ENCODE results near the gene RASAL2. TPM values are rescaled to one million over a fixed set of nuclear protein-coding genes. Genes with fewer than 3 reads are reported as not detected.
"Not testable (repeated sequence)": the region's sequence is repeated elsewhere in the genome, so short reads cannot be mapped to it uniquely, and the experiment has no call there.

RASAL2 gene
- total and polyA plus RNA-seq, 5 donors: 6.9 to 34.3 (median 28.4) TPM

DNA sequence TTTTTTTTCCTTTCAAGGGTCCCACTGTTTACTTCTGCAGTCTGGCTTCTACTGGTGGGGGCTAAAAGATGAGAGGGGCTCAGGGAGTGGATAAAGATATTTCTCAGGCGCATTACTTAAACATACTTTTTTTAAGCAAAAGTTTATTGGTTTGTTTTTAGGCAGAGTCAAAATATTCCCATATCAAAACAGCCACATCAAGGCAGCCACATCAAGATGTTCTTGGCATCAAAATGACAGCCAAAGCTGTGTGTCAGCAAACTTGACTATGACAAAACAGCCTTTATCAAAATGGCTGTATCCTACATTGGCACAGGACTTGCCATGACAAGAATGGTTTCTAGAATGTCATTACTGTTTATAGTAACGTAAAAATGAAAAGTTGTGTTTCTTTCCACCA is 22.1 kb upstream of the RASAL2 start:
- no peaks in the 10 kb centered on the region for H3K27me3 ChIP-seq (ENCODE audit: control insufficient read depth, insufficient read depth)
- intact Hi-C loops (cut with DNase I): no loop called here
- H3K4me3 ChIP-seq (ENCODE audit: low read length): no peak overlapping the region
- ATAC-seq (no peak), DNase-seq (no peak)
- no peaks in the 10 kb centered on the region for H3K4me1 ChIP-seq (ENCODE audit: control insufficient read depth, insufficient read depth, low read length)
- WGBS: 91% methylated on average over 2 of the region's 2 CpGs
- H3K9me3 ChIP-seq (ENCODE audit: control insufficient read depth, low read length): no peaks in the 10 kb centered on the region
- H3K27ac ChIP-seq (ENCODE audit: low read length): no peak overlapping the region

DNA sequence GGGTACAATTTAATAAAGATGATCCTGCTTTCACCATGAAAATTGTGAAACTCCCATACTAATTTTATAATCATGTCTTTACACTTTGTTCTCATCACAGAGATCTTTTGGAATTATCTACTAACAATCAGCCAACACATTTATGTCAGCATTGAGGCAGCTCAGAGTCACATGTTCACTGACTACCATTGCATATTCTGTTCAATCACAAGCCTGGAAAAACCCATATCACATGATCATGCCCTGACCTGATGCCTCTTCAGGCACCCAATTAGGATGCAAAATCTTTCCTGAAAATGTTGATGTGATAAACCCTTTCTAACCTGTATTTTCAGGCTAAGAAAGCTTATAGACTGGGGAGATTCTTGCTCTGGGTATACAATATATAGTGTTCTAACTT is 21.6 kb upstream of the RASAL2 start:
- intact Hi-C loops (cut with DNase I): no loop called here
- no peak overlapping the region for H3K4me3 ChIP-seq (ENCODE audit: low read length)
- H3K4me1 ChIP-seq (ENCODE audit: control insufficient read depth, insufficient read depth, low read length): no peaks in the 10 kb centered on the region
- DNase-seq (no peak), ATAC-seq (no peak)
- H3K27me3 ChIP-seq (ENCODE audit: control insufficient read depth, insufficient read depth): no peaks in the 10 kb centered on the region
- H3K27ac ChIP-seq (ENCODE audit: low read length): no peak overlapping the region
- no peaks in the 10 kb centered on the region for H3K9me3 ChIP-seq (ENCODE audit: control insufficient read depth, low read length)

DNA sequence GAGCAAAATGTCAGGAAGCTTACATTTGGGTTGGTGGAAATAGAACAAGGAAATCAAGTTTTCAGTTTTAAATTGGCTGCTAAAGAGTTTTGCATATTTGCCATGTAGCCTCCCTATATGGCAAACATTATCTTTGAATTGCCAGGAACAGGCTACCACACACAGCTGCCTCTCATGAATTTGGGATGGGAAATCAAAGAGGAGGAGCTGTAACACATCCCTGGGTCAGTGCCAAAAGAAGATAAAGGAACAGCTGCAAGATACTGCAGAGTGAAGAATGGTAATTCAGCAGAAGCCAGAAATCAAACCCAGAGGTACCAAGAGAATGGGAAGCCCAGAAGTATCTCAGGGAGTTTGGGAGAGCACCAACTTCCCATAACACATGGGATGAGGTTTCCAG is 18.6 kb upstream of the RASAL2 start:
- H3K9me3 ChIP-seq (ENCODE audit: control insufficient read depth, low read length): no peaks in the 10 kb centered on the region
- no peak for ATAC-seq
- H3K27ac ChIP-seq (ENCODE audit: low read length): no peak overlapping the region
- no peak for DNase-seq
- H3K4me1 ChIP-seq (ENCODE audit: control insufficient read depth, insufficient read depth, low read length): no peaks in the 10 kb centered on the region
- no peaks in the 10 kb centered on the region for H3K27me3 ChIP-seq (ENCODE audit: control insufficient read depth, insufficient read depth)
- H3K4me3 ChIP-seq (ENCODE audit: low read length): no peak overlapping the region
- intact Hi-C loops (cut with DNase I): no loop called here

DNA sequence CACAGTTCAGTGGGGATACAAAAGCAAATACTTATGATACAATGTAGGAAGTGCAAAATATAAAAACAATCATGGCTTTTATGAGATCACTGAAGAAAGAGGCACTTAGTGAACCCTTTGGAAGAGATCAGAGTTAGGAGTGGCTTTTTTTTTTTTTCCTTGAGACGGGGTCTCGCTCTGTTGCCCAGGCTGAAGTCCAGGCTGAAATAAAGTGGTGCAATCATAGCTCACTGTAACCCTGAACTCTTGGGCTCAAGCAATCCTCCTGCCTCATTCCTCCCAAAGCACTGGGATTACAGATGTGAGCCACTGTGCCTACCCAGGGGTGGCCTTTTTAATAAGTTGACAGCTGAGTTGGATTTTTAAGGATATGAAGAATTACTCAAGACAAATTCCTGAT is 17.3 kb upstream of the RASAL2 start:
- intact Hi-C loops (cut with DNase I): no loop called here

DNA sequence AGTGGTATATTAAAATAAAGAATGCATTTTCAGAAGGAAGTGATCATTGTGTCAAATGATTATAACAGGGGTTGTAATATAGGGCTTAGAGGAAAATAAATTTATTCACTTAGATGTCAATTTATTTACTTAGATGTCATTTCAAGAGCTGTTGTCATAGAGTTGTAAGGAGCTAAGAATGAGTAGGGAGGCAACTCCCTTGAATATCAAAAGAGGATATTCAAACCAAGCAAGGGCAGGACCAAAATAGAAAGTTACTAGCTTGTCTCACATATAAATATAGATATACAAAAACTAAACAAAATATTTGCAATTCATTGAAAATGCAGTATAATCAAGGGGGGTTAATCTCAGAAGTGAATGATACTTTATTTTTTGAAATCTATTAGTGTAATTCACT is 16.0 kb upstream of the RASAL2 start:
- Histone ChIP-seq H3K27me3 (ENCODE audit: control insufficient read depth, insufficient read depth) (no peaks in the 10 kb centered on the region), H3K9me3 (ENCODE audit: control insufficient read depth, low read length) (no peaks in the 10 kb centered on the region), H3K27ac (ENCODE audit: low read length) (no peak overlapping the region), H3K4me3 (ENCODE audit: low read length) (no peak overlapping the region), H3K4me1 (ENCODE audit: control insufficient read depth, insufficient read depth, low read length) (no peaks in the 10 kb centered on the region)
- intact Hi-C loops (cut with DNase I): no loop called here
- DNase-seq (no peak), ATAC-seq (no peak)

More for the DNA sequence above, 17.3 kb upstream of the RASAL2 start:
- ATAC-seq: no peak
- 85% methylated on average over 2 of the region's 2 CpGs for WGBS
- no peaks in the 10 kb centered on the region for H3K4me1 ChIP-seq (ENCODE audit: control insufficient read depth, insufficient read depth, low read length)
- DNase-seq: no peak
- H3K27ac ChIP-seq (ENCODE audit: low read length): no peak overlapping the region
- no peak overlapping the region for H3K4me3 ChIP-seq (ENCODE audit: low read length)
- H3K27me3 ChIP-seq (ENCODE audit: control insufficient read depth, insufficient read depth): no peaks in the 10 kb centered on the region
- H3K9me3 ChIP-seq (ENCODE audit: control insufficient read depth, low read length): no peaks in the 10 kb centered on the region

DNA sequence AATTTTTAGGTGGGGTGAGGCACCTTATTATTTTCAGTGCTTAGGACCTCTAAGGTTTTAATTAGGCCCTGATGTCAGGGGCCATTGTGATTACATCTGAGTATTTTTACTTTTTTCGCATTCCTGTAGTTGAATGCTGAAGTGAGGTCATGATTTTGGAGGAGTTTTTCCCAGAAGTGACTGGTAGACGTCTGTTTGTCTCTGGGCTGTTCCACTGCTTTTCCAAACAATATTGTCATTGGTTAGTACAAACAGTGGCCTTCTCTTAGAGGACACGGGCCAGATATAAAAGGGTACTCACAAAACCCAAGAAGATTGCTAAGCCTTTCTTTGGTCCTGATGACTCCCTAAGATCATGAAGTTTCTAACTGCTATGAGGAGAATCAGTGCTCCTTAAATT is 7.6 kb upstream of the RASAL2 start:
- peak; percentile 74 to 89 for ATAC-seq
- no peak overlapping the region for H3K27ac ChIP-seq (ENCODE audit: low read length)

DNA sequence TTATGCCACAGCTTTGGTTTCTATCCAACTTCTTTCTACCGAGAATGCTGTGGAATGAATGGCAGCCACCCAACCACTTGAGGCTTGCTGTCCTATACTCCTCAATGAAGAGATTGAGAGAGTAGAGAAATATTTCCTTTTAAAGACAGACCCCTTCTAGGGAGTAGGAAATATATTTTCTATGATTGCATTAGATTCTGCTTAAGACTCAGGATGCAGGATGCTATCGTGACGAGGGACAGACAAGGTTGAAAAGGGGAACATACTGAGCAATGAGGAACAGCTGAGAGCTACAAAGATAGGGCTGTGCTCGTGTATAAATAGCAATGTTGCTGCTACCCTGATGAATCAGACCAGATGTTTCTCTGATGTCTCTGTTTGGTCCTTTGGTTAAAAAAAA is 7.1 kb upstream of the RASAL2 start:
- DNase-seq: no peak
- Histone ChIP-seq H3K27me3 (ENCODE audit: control insufficient read depth, insufficient read depth) (no peaks in the 10 kb centered on the region), H3K4me1 (ENCODE audit: control insufficient read depth, insufficient read depth, low read length) (peaks cover 2% of the 10 kb centered on the region), H3K9me3 (ENCODE audit: control insufficient read depth, low read length) (no peaks in the 10 kb centered on the region), H3K27ac (ENCODE audit: low read length) (no peak overlapping the region), H3K4me3 (ENCODE audit: low read length) (no peak overlapping the region)
- WGBS: 29% methylated on average over 4 of the region's 4 CpGs
- intact Hi-C loops (cut with DNase I): no loop called here
- peak; percentile 74 to 81 for ATAC-seq

More for the DNA sequence above, 7.6 kb upstream of the RASAL2 start:
- no peak for DNase-seq
- Histone ChIP-seq H3K4me1 (ENCODE audit: control insufficient read depth, insufficient read depth, low read length) (peaks cover 2% of the 10 kb centered on the region), H3K27me3 (ENCODE audit: control insufficient read depth, insufficient read depth) (no peaks in the 10 kb centered on the region), H3K9me3 (ENCODE audit: control insufficient read depth, low read length) (no peaks in the 10 kb centered on the region), H3K4me3 (ENCODE audit: low read length) (no peak overlapping the region)
- WGBS: 45% methylated on average over 3 of the region's 3 CpGs
- intact Hi-C loops (cut with DNase I): no loop called here

DNA sequence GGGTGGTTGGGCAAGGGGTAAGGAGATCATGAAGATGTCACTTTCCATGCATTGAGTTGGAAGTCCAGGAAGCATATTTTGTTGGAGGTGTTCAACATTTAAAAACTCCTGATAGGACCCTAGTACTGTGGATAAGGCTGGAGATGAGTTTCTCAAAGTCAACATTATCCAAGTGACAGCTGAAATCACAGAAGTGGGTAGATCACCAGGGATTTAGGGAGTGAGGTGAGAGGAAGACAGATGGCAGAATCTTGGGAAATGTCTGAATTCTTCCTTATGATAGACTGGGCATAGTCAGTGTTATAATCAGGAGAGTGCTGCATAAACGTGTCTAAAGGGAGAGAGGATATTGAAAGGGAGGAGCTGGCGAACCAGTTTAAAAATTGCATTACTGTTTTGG is 5.3 kb upstream of the RASAL2 start:
- no peaks in the 10 kb centered on the region for H3K27me3 ChIP-seq (ENCODE audit: control insufficient read depth, insufficient read depth)
- H3K27ac ChIP-seq (ENCODE audit: low read length): no peak overlapping the region
- H3K9me3 ChIP-seq (ENCODE audit: control insufficient read depth, low read length): no peaks in the 10 kb centered on the region
- no peak for DNase-seq
- ATAC-seq: no peak
- no peak overlapping the region for H3K4me3 ChIP-seq (ENCODE audit: low read length)
- peaks cover 2% of the 10 kb centered on the region for H3K4me1 ChIP-seq (ENCODE audit: control insufficient read depth, insufficient read depth, low read length)
- intact Hi-C loops (cut with DNase I): no loop called here
- WGBS: 82% methylated on average over 2 of the region's 2 CpGs

DNA sequence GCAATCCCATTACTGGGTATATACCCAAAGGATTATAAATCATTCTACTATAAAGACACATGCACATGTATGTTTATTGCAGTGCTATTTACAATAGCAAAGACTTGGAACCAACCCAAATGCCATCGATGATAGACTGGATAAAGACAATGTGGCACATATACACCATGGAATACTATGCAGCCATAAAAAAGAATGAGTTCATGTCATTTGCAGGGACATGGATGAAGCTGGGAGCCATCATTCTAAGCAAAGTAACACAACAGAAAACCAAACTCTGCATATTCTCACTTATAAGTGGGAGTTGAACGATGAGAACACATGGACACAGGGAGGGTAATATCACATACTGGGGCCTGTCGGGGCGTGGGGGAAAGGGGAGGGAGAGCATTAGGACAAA is 2.5 kb upstream of the RASAL2 start:
- H3K4me3 ChIP-seq (ENCODE audit: low read length); H3K9me3 ChIP-seq (ENCODE audit: control insufficient read depth, low read length); H3K27ac ChIP-seq (ENCODE audit: low read length); ATAC-seq; H3K27me3 ChIP-seq (ENCODE audit: control insufficient read depth, insufficient read depth); DNase-seq; H3K4me1 ChIP-seq (ENCODE audit: control insufficient read depth, insufficient read depth, low read length): not testable (repeated sequence)
- WGBS: 94% methylated on average over 4 of the region's 4 CpGs
- intact Hi-C loops (cut with DNase I): loop anchor here in 2 of 4 donors (5.0 to 10.0 kb wide), 4 partner anchors 34 to 173 kb away; no protein-coding TSS in a partner anchor

DNA sequence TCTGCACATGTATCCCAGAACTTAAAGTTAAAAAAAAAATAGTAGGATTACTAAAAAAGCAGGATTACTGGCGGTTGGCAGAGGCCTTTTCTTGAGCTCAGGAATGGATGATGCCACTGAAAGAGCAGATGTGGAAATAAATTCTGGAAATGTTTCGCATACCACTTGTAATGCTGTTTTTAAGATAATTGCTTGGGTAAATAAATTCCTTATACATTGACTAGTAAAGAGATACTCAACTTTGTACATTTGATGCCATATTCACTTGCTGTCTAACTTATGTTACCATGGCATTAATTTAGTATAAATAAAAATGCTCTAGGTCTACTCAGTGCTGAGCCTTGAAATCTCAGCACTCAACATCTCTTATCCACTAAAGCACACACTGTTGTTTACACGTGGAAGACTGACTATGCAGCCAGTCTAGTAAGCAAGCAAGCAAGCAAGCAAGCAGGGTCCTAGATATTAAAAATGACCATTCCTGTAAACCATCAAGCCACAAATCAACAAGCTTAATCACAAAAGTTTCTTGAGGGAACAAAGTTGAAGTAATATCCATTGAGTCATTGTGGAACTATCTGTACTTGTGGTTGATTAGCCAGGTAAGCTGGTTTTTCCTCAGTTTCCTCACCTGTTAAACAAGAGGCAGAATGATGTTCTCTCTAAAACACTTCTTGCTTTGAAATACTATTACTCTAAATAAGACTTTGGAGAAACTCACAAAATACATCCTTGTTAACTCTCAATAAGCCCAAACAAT is 1.7 kb upstream of the RASAL2 start:
- ATAC-seq (no peak), DNase-seq (no peak)
- Histone ChIP-seq H3K9me3 (ENCODE audit: control insufficient read depth, low read length) (no peaks in the 10 kb centered on the region), H3K27ac (ENCODE audit: low read length) (no peak overlapping the region), H3K27me3 (ENCODE audit: control insufficient read depth, insufficient read depth) (no peaks in the 10 kb centered on the region), H3K4me1 (ENCODE audit: control insufficient read depth, insufficient read depth, low read length) (no peaks in the 10 kb centered on the region), H3K4me3 (ENCODE audit: low read length) (no peak overlapping the region)
- intact Hi-C loops (cut with DNase I): loop anchor here in 2 of 4 donors (2.0 to 10.0 kb wide), 5 partner anchors 35 to 173 kb away; no protein-coding TSS in a partner anchor
- 77% methylated on average over 3 of the region's 3 CpGs for WGBS

DNA sequence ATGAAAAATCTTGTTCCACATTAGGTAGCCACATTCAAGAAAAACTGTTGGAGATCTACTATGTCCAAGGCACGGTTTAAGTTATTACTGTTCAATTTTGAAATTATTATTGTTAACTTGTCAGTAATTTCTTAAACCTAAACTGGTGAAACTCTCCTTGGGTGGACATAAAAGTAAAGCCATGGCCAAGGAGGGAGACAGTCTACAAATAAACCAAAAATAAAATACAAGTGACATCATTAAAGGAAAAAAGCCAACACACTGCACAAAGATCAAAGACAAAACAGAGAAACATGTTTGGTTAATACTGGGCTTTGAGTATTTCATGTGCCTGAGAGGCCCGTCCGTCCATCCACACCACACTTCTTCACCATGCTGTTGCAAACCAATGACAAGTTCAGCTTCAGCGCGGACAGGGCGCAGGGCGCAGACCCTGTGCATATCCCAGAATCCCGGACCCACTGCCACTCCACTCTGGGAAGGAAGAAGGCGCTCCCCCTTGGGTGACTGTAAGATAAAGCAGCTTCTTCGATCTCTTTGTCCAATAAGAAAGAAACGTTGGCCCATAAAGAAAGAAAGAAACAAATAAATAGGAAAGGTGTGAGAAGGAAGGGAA is 918 bp upstream of the RASAL2 start:
- ATAC-seq (peak; percentile 36 to 41), DNase-seq (peak; percentile 23 to 71 (median 54))
- WGBS: 6% methylated on average over 11 of the region's 11 CpGs
- Histone ChIP-seq H3K27me3 (ENCODE audit: control insufficient read depth, insufficient read depth) (no peaks in the 10 kb centered on the region), H3K4me1 (ENCODE audit: control insufficient read depth, insufficient read depth, low read length) (no peaks in the 10 kb centered on the region), H3K27ac (ENCODE audit: low read length) (peak overlapping the region; percentile 73), H3K4me3 (ENCODE audit: low read length) (peak overlapping the region; percentile 94), H3K9me3 (ENCODE audit: control insufficient read depth, low read length) (no peaks in the 10 kb centered on the region)
- intact Hi-C loops (cut with DNase I): loop anchor here in 2 of 4 donors (2.0 to 10.0 kb wide), 5 partner anchors 36 to 172 kb away; no protein-coding TSS in a partner anchor

Data from right cardiac atrium (tissue), 5 donors.